Smooth muscle cell (in vitro differentiated cells): Measurements from ENCODE around the gene SLC6A18. TPM values are rescaled to one million over a fixed set of nuclear protein-coding genes. Genes with fewer than 3 reads are reported as not detected.
"Not testable (repeated sequence)": the region's sequence is repeated elsewhere in the genome, so short reads cannot be mapped to it uniquely, and the experiment has no call there.

Experiments
- DNase-seq: peaks from one replicate; lab custom pipeline; 2025; ENCODE audit not compliant: unreplicated experiment; lab: John Stamatoyannopoulos, UW
- H2AFZ ChIP-seq: fragments of 200-600 bp; sonication (generic); 2 replicates; pipeline ENCODE4 v1.6.0; 2016; ENCODE audit warnings: antibody characterized with exemption, low read depth, mild to moderate bottlenecking
- H3F3A ChIP-seq: fragments of 200-600 bp; sonication (generic); 2 replicates; pipeline ENCODE4 v1.6.0; 2017; ENCODE audit warnings: antibody characterized with exemption, low read depth
- H3K27ac ChIP-seq: fragments of 200-600 bp; sonication (generic); 2 replicates; pipeline ENCODE4 v1.5.1; 2016; ENCODE audit warnings: low read depth, mild to moderate bottlenecking
- H3K27me3 ChIP-seq: fragments of 200-600 bp; sonication (generic); 2 replicates; pipeline ENCODE4 v1.6.1; 2016; ENCODE audit warnings: low read depth, mild to moderate bottlenecking
- H3K36me3 ChIP-seq: fragments of 200-600 bp; sonication (generic); 2 replicates; pipeline ENCODE4 v1.5.1; 2016; ENCODE audit warnings: low read depth
- H3K4me1 ChIP-seq: fragments of 200-600 bp; sonication (generic); 2 replicates; pipeline ENCODE4 v1.5.1; 2016; ENCODE audit warnings: low read depth
- H3K4me2 ChIP-seq: fragments of 200-600 bp; sonication (generic); 2 replicates; pipeline ENCODE4 v1.6.0; 2016; ENCODE audit warnings: mild to moderate bottlenecking
- H3K4me3 ChIP-seq: fragments of 200-600 bp; sonication (generic); 2 replicates; pipeline ENCODE4 v1.5.1; 2016; ENCODE audit warnings: mild to moderate bottlenecking
- H3K79me2 ChIP-seq: fragments of 200-600 bp; sonication (generic); 2 replicates; pipeline ENCODE4 v1.6.0; 2016; ENCODE audit warnings: low read depth, mild to moderate bottlenecking
- H3K9ac ChIP-seq: fragments of 200-600 bp; sonication (generic); 2 replicates; pipeline ENCODE4 v1.6.0; 2016; ENCODE audit warnings: low read depth
- H3K9me3 ChIP-seq: fragments of 200-600 bp; sonication (generic); replicated peaks from 2 replicates; pipeline ENCODE4 v1.5.1; 2016; ENCODE audit warnings: low read depth
- H4K20me1 ChIP-seq: fragments of 200-600 bp; sonication (generic); 2 replicates; pipeline ENCODE4 v1.6.0; 2016; ENCODE audit warnings: low read depth
- WGBS: methylation state at CpG from one replicate; pipeline ENCODE4 v1.1.7; 2016; ENCODE audit warnings: low lambda C conversion rate; 5-methylcytosine and 5-hydroxymethylcytosine counted together
- polyA plus RNA-seq: library from polyadenylated mRNA; unstranded; fragments of >200 nt; fragmentation: Nextera tagmentation; extraction: Ambion mirVana; gene quantifications from 2 replicates; pipeline ENCODE4 v1.2.1, GENCODE V29; 2016
- total RNA-seq: library from RNA; depleted of rRNA; stranded (reverse); fragments of >200 nt; gene quantifications from 2 replicates; pipeline ENCODE4 v1.2.3, GENCODE V29; 2014
- TF ChIP-seq, protein P1 (sequence below): fragments of 200-600 bp; sonication (generic); IDR thresholded peaks from 2 replicates; pipeline ENCODE4 v1.5.1; 2017; ENCODE audit warnings: borderline replicate concordance, mild to moderate bottlenecking, antibody characterized with exemption; ENCODE audit not compliant: insufficient read depth, poor library complexity, severe bottlenecking

SLC6A18 gene
- total and polyA plus RNA-seq, 2 experiments from 2014 or later: not detected

DNA sequence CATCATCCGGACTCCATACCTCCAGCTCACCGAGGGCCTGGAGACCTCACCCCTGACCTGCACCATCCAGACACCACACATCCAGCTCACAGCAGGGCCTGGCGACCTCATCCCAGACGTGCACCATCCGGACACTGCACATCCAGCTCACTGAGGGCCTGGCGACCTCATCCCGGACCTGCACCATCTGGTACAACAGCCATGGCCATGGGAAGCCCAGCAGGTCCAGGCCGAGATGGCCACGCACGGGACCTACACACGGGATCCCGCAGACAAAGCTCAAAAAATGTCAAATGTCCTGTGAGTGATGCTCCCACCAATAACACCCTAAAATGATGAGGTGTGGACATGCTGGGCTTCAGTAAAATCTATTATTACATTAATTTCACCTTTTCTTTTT is 60.0 kb downstream of the SLC6A18 start:
- Histone ChIP-seq H3F3A (no peaks in the 10 kb centered on the region), H3K36me3 (no peaks in the 10 kb centered on the region), H3K9ac (no peak overlapping the region), H3K79me2 (no peaks in the 10 kb centered on the region), H3K4me2 (no peak overlapping the region), H3K4me3 (no peak overlapping the region), H3K9me3 (no peaks in the 10 kb centered on the region), H3K4me1 (no peaks in the 10 kb centered on the region), H3K27ac (no peak overlapping the region), H4K20me1 (no peaks in the 10 kb centered on the region), H2AFZ (no peak overlapping the region), H3K27me3 (no peaks in the 10 kb centered on the region)
- TF ChIP-seq, protein P1, sequence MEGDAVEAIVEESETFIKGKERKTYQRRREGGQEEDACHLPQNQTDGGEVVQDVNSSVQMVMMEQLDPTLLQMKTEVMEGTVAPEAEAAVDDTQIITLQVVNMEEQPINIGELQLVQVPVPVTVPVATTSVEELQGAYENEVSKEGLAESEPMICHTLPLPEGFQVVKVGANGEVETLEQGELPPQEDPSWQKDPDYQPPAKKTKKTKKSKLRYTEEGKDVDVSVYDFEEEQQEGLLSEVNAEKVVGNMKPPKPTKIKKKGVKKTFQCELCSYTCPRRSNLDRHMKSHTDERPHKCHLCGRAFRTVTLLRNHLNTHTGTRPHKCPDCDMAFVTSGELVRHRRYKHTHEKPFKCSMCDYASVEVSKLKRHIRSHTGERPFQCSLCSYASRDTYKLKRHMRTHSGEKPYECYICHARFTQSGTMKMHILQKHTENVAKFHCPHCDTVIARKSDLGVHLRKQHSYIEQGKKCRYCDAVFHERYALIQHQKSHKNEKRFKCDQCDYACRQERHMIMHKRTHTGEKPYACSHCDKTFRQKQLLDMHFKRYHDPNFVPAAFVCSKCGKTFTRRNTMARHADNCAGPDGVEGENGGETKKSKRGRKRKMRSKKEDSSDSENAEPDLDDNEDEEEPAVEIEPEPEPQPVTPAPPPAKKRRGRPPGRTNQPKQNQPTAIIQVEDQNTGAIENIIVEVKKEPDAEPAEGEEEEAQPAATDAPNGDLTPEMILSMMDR: no peak
- WGBS: 95% methylated on average over 12 of the region's 12 CpGs
- no peak for DNase-seq

DNA sequence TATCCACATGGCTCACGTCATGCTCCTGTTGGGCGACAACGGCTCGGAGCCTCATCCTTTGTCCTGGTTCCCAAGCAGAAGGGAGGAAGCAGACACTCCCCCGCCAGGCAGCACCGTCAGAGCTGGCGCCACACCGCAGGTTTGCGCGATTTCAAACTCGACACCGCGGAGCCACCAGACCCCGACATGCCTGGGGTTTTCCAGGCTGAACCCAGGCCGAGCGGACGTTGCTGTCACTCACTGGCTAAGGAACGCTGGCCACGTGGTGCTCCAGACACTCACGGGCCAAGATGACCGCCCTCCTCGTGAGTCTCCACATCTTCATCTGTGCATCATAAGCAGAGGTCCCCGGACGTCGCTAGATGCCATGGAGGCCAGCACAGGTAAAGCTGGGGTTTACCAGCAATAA is 60.7 kb downstream of the SLC6A18 start:
- H3K79me2 ChIP-seq: no peaks in the 10 kb centered on the region

DNA sequence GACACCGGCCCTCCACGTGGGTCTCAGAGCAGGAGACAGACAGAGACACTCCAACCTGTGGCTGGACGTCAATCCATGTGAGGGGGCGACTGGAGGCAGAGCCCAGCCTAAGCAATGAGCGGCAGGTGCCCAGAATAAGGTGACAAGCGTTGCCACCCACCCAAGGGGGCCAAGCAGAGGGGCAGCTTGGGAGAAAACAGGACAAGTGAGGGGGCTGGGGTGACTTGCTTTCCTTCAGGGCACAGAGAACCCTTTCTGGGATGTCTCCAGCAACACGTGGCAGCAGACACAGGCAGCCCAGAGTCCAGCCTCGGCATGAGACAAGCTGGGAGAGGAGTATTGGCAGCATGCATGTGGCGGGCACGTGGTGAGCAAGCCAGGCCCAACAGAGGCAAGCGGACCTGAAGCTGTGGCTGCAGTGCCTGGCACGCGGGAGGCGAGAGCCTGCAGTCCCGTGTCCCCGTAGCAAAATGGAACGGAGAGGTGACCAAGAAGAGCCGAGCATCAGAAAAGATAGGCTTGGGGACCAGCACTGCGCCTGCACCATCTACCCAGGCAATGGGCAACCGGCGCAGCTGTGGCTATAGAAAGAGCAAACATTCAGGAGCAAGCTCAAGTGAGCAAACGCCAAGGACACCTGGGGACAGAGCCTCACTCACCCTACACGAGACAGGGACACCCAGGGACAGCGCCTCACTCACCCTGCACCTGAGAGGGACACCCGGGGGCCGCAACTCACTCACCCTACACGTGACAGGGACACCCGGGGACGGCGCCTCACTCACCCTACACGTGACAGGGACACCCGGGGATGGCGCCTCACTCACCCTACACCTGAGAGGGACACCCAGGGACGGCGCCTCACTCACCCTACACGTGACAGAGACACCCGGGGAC is 63.5 kb downstream of the SLC6A18 start:
- H3F3A ChIP-seq: no peaks in the 10 kb centered on the region
- TF ChIP-seq, protein P1: no peak
- H3K9me3 ChIP-seq: no peaks in the 10 kb centered on the region
- H3K4me2 ChIP-seq: no peak overlapping the region
- H3K9ac ChIP-seq: no peak overlapping the region
- H3K36me3 ChIP-seq: no peaks in the 10 kb centered on the region
- 94% methylated on average over 33 of the region's 37 CpGs for WGBS
- no peaks in the 10 kb centered on the region for H3K79me2 ChIP-seq
- DNase-seq: no peak
- H3K27ac ChIP-seq: no peak overlapping the region
- no peaks in the 10 kb centered on the region for H3K4me1 ChIP-seq
- H3K27me3 ChIP-seq: peaks cover 9% of the 10 kb centered on the region
- H2AFZ ChIP-seq: no peak overlapping the region
- H4K20me1 ChIP-seq: no peaks in the 10 kb centered on the region
- no peak overlapping the region for H3K4me3 ChIP-seq

More for the DNA sequence above, 60.7 kb downstream of the SLC6A18 start:
- Histone ChIP-seq H3K27ac (no peak overlapping the region), H3K9me3 (no peaks in the 10 kb centered on the region), H3K9ac (no peak overlapping the region), H3K4me1 (no peaks in the 10 kb centered on the region), H3K4me3 (no peak overlapping the region), H3K4me2 (no peak overlapping the region), H4K20me1 (no peaks in the 10 kb centered on the region), H3F3A (no peaks in the 10 kb centered on the region), H3K36me3 (no peaks in the 10 kb centered on the region), H2AFZ (no peak overlapping the region), H3K27me3 (no peaks in the 10 kb centered on the region)
- TF ChIP-seq, protein P1: no peak
- DNase-seq: no peak
- WGBS: 96% methylated on average over 25 of the region's 25 CpGs

DNA sequence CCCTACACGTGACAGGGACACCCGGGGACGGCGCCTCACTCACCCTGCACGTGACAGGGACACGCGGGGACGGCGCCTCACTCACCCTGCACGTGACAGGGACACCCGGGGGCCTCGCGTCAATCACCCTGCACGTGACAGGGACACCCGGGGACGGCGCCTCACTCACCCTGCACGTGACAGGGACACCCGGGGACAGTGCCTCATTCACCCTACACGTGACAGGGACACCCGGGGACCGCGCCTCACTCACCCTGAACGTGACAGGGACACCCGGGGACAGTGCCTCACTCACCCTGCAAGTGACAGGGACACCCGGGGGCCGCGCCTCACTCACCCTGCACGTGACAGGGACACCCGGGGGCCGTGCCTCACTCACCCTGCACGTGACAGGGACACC is 64.4 kb downstream of the SLC6A18 start:
- not testable (repeated sequence) for H3K4me1 ChIP-seq, H3K9ac ChIP-seq, H3K4me2 ChIP-seq, H3K79me2 ChIP-seq, H2AFZ ChIP-seq, H3F3A ChIP-seq, H3K27ac ChIP-seq, H3K9me3 ChIP-seq, H3K36me3 ChIP-seq, H4K20me1 ChIP-seq, DNase-seq, H3K4me3 ChIP-seq
- peaks cover 18% of the 10 kb centered on the region for H3K27me3 ChIP-seq
- no CpG with 5 or more reads among the region's 32 CpGs for WGBS

DNA sequence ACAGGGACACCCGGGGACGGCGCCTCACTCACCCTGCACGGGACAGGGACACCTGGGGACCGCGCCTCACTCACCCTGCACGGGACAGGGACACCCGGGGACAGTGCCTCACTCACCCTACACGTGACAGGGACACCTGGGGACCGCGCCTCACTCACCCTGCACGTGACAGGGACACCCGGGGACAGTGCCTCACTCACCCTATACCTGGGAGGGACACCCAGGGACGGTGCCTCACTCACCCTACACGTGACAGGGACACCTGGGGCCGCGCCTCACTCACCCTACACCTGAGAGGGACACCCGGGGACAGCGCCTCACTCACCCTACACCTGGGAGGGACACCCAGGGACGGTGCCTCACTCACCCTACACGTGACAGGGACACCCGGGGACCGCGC is 65.8 kb downstream of the SLC6A18 start:
- H3K4me2 ChIP-seq, H4K20me1 ChIP-seq, H3K9me3 ChIP-seq, DNase-seq, H3K9ac ChIP-seq, H3F3A ChIP-seq, H3K36me3 ChIP-seq, H3K79me2 ChIP-seq, H3K4me1 ChIP-seq, H3K27ac ChIP-seq, H3K4me3 ChIP-seq, H2AFZ ChIP-seq: not testable (repeated sequence)
- 90% methylated on average over 22 of the region's 24 CpGs for WGBS
- peaks cover 32% of the 10 kb centered on the region for H3K27me3 ChIP-seq
